Activated CD4-positive, alpha-beta T cell treated with anti-CD3 and anti-CD28 coated beads, Interleukin-2, amount 10 ng/mL, durations not matched to agents 24 days and 14 days (primary cell): Measurements from ENCODE around the gene SECTM1. TPM values are rescaled to one million over a fixed set of nuclear protein-coding genes. Genes with fewer than 3 reads are reported as not detected.

Experiments used
- DNase-seq: peaks from one replicate; pipeline ENCODE4 v3.0.0; 2022
- H3K27ac Mint-ChIP-seq: one replicate; pipeline ENCODE4 v1.8.0; 2022; ENCODE audit warnings: mild to moderate bottlenecking, mixed read lengths
- H3K27me3 Mint-ChIP-seq: one replicate; pipeline ENCODE4 v1.8.0; 2022; ENCODE audit warnings: mixed read lengths
- H3K36me3 Mint-ChIP-seq: one replicate; pipeline ENCODE4 v1.8.0; 2022; ENCODE audit warnings: low read depth, mild to moderate bottlenecking, mixed read lengths
- H3K4me1 Mint-ChIP-seq: one replicate; pipeline ENCODE4 v1.8.0; 2021; ENCODE audit warnings: mixed read lengths
- H3K4me3 Mint-ChIP-seq: one replicate; pipeline ENCODE4 v1.8.0; 2022; ENCODE audit warnings: mild to moderate bottlenecking, moderate library complexity, mixed read lengths
- H3K9me3 Mint-ChIP-seq: one replicate; pipeline ENCODE4 v1.8.0; 2021; ENCODE audit warnings: mixed read lengths
- intact Hi-C: fragments of 100-400 bp; cut with micrococcal nuclease; formaldehyde crosslinking; loops from one replicate; pipeline ENCODE4 v1.15.1; 2023
- total RNA-seq: library from RNA; stranded (reverse); gene quantifications from 2 replicates; pipeline ENCODE4 v1.2.3, GENCODE V29; 2022

Gene SECTM1
- total RNA-seq, 1 donor from 2014 or later: 4.6 TPM

DNA sequence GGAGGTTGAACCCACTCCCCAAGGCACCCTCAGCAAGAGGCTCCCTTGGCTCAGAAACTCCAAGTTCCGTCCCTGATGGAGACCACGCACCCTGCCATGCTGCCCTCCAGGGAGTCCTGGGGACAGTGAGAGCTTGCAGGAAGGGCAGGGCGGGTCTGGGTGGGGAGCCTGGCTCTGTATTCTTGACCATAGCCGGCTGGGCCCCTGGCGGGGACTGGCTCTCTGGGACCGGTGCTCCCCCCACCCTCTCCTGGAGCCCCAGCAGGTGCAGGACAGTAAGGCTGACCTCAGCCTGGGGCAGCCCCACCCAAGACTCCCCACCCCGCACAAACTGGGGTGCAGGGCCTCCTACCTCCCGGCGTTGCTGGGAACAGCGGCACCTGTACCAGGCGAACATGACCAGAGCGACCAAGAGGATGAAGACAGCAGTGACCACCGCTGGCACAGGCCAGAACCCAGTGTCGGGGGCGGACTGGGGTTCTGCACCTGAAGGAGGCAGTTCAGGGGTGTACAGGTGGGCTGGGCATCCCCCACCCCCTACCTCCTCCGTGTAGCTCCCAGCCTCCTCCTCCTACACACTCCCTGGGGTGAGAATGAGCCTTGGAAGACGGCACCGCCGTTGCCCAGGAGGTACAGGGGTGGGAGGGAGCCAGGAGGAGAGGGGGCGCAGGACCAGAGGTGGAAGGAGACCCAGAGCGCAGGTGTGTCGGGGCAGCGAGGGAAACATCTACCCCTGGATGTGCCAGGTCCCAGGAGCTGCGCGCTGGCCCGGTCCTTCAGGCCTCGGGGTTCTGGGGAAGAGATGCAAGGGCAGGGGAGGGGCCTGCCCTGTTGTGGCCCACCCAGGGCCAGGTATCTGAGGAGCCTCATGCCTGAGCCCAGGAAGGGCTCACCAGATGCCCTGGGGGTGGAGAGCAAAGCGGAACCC, 10.8 kb downstream of the SECTM1 start:
- peak overlapping the region; percentile 94 for H3K27ac Mint-ChIP-seq
- intact Hi-C loops: no loop called here
- peaks cover 15% of the 10 kb centered on the region for H3K36me3 Mint-ChIP-seq
- H3K27me3 Mint-ChIP-seq: no peaks in the 10 kb centered on the region
- H3K4me1 Mint-ChIP-seq: peaks cover 29% of the 10 kb centered on the region
- DNase-seq: no peak
- peak overlapping the region; percentile 83 for H3K4me3 Mint-ChIP-seq
- H3K9me3 Mint-ChIP-seq: no peaks in the 10 kb centered on the region

GRCh38 chr17:82321947-82322466, 11.6 kb downstream of the SECTM1 start:
- intact Hi-C loops: loop anchor here (1.0 to 2.0 kb wide), 4 partner anchors 16 to 77 kb away; partner anchors contain the start of gene CSNK1D
- peaks cover 29% of the 10 kb centered on the region for H3K4me1 Mint-ChIP-seq
- no peaks in the 10 kb centered on the region for H3K9me3 Mint-ChIP-seq
- peaks cover 17% of the 10 kb centered on the region for H3K36me3 Mint-ChIP-seq
- no peaks in the 10 kb centered on the region for H3K27me3 Mint-ChIP-seq
- peak; percentile 64 for DNase-seq
- peak overlapping the region; percentile 83 for H3K4me3 Mint-ChIP-seq
- H3K27ac Mint-ChIP-seq: peak overlapping the region; percentile 94

DNA sequence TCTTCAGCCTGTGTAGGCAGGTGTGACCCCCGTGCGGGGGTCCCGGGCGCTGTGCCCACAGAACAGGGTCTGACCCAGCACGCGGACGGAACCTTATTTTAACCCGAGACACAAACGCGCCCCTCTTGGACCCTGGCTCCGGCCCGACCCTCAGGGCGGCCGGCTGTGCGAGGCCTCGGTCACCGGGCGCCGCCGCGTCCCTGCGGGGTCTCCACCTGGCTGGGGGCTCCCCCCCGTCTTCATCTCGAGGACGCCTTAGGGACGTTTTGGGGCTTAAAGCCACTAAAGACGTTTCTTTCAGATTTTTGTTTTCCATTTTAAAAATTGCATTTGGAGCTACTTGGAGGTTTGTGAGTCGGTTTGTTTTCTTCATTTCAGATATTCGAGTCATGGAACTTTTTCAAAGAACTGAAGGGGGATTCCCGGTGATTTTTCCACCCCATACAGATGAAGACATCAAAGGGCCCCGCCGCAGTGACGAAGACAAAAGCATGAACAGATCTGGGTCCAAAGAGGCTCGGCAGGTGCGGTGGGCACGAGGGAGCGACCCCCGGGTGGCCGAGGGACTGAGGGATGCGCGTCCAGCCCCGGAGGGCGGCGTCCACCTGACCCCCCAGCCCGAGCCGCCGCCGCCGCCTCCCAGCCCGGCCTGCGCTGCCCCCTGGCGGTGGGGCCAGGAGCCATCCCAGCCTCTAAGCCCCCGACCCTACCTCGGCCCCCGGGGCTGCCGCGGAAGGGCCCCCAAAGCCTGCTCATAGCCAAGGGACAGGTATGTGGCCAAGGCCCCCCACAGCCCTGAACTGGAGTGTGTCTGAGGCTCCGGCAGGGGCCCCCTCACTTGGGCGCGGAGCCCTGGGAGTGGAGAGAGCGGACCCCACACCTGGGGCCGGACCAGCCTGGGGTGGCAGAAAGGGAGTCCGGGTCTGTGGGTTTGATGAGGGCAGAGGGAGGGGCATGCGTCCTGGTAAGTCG, 12.3 kb downstream of the SECTM1 start:
- intact Hi-C loops: loop anchor here (1.0 to 2.0 kb wide), 4 partner anchors 15 to 76 kb away; partner anchors contain the start of gene CSNK1D
- DNase-seq: peak; percentile 93
- H3K36me3 Mint-ChIP-seq: peaks cover 22% of the 10 kb centered on the region
- H3K4me3 Mint-ChIP-seq: peak overlapping the region; percentile 83
- H3K4me1 Mint-ChIP-seq: peaks cover 31% of the 10 kb centered on the region
- H3K9me3 Mint-ChIP-seq: no peaks in the 10 kb centered on the region
- no peaks in the 10 kb centered on the region for H3K27me3 Mint-ChIP-seq
- peak overlapping the region; percentile 94 for H3K27ac Mint-ChIP-seq

- Mint-ChIP-seq H3K27ac (no peak overlapping the region), H3K4me1 (peaks cover 34% of the 10 kb centered on the region), H3K36me3 (peaks cover 31% of the 10 kb centered on the region), H3K9me3 (no peaks in the 10 kb centered on the region), H3K27me3 (no peaks in the 10 kb centered on the region), H3K4me3 (peak overlapping the region; percentile 83)
- no peak for DNase-seq
- intact Hi-C loops: loop anchor here (2.0 kb wide), 1 partner anchor 75 kb away; no protein-coding TSS in a partner anchor
Observed at GRCh38 chr17:82320140-82320840, 13.3 kb downstream of the SECTM1 start.

GRCh38 chr17:82319619-82320062, 13.9 kb downstream of the SECTM1 start:
- no peak for DNase-seq
- Mint-ChIP-seq H3K36me3 (peaks cover 31% of the 10 kb centered on the region), H3K4me1 (peaks cover 30% of the 10 kb centered on the region), H3K27me3 (no peaks in the 10 kb centered on the region), H3K9me3 (no peaks in the 10 kb centered on the region), H3K27ac (no peak overlapping the region), H3K4me3 (no peak overlapping the region)
- intact Hi-C loops: loop anchor here (2.0 kb wide), 1 partner anchor 75 kb away; no protein-coding TSS in a partner anchor

GRCh38 chr17:82318772-82319606, 14.6 kb downstream of the SECTM1 start:
- no peak for DNase-seq
- peaks cover 33% of the 10 kb centered on the region for H3K36me3 Mint-ChIP-seq
- no peak overlapping the region for H3K27ac Mint-ChIP-seq
- intact Hi-C loops: no loop called here
- no peak overlapping the region for H3K4me3 Mint-ChIP-seq
- no peaks in the 10 kb centered on the region for H3K27me3 Mint-ChIP-seq
- H3K4me1 Mint-ChIP-seq: peaks cover 28% of the 10 kb centered on the region
- H3K9me3 Mint-ChIP-seq: no peaks in the 10 kb centered on the region

DNA sequence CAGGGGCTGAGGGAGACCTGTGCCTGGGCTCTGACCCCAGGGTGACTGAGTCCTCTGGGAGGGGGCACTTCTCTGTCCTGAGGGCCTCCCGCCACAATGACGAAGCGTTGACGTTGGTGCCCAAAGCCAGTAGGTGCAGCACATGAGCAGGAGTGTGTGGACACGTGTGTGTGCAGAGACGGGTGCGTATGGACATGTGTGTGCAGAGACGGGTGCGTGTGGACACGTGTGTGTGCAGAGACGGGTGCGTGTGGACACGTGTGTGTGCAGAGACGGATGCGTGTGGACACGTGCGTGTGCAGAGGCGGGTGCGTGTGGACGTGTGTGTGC, 15.4 kb downstream of the SECTM1 start:
- peaks cover 27% of the 10 kb centered on the region for H3K4me1 Mint-ChIP-seq
- H3K9me3 Mint-ChIP-seq: no peaks in the 10 kb centered on the region
- intact Hi-C loops: no loop called here
- H3K4me3 Mint-ChIP-seq: no peak overlapping the region
- H3K27ac Mint-ChIP-seq: no peak overlapping the region
- H3K36me3 Mint-ChIP-seq: peaks cover 37% of the 10 kb centered on the region
- DNase-seq: no peak
- no peaks in the 10 kb centered on the region for H3K27me3 Mint-ChIP-seq

GRCh38 chr17:82317394-82318168, 16.0 kb downstream of the SECTM1 start, which contains the start of gene CD7:
CD7 (minus strand) TSS chr17:82317608; CDS start chr17:82317495, 113 bp downstream.
- intact Hi-C loops: loop anchor here (1.0 kb wide), 2 partner anchors 20 to 81 kb away; no protein-coding TSS in a partner anchor
- no peaks in the 10 kb centered on the region for H3K9me3 Mint-ChIP-seq
- H3K4me3 Mint-ChIP-seq: no peak within 1 kb of the TSS
- H3K27ac Mint-ChIP-seq: no peak within 1 kb of the TSS
- peaks cover 34% of the 10 kb centered on the region for H3K36me3 Mint-ChIP-seq
- peaks cover 24% of the 10 kb centered on the region for H3K4me1 Mint-ChIP-seq
- DNase-seq: peak; percentile 93
- no peaks in the 10 kb centered on the region for H3K27me3 Mint-ChIP-seq

GRCh38 chr17:82316651-82317393, 16.7 kb downstream of the SECTM1 start:
- peaks cover 34% of the 10 kb centered on the region for H3K36me3 Mint-ChIP-seq

GRCh38 chr17:82315703-82316358, 17.7 kb downstream of the SECTM1 start:
- no peaks in the 10 kb centered on the region for H3K27me3 Mint-ChIP-seq
- no peak overlapping the region for H3K4me3 Mint-ChIP-seq
- peak; percentile 84 for DNase-seq
- H3K27ac Mint-ChIP-seq: no peak overlapping the region
- peaks cover 18% of the 10 kb centered on the region for H3K4me1 Mint-ChIP-seq
- H3K9me3 Mint-ChIP-seq: no peaks in the 10 kb centered on the region
- intact Hi-C loops: no loop called here
- peaks cover 31% of the 10 kb centered on the region for H3K36me3 Mint-ChIP-seq

More at GRCh38 chr17:82316651-82317393, 16.7 kb downstream of the SECTM1 start:
- no peak for DNase-seq
- intact Hi-C loops: loop anchor here (1.0 kb wide), 2 partner anchors 20 to 81 kb away; no protein-coding TSS in a partner anchor
- H3K4me1 Mint-ChIP-seq: peaks cover 21% of the 10 kb centered on the region
- H3K4me3 Mint-ChIP-seq: no peak overlapping the region
- H3K9me3 Mint-ChIP-seq: no peaks in the 10 kb centered on the region
- no peak overlapping the region for H3K27ac Mint-ChIP-seq
- H3K27me3 Mint-ChIP-seq: no peaks in the 10 kb centered on the region
